ENCODE results near the gene IL12RB2.

Gene IL12RB2

DNA sequence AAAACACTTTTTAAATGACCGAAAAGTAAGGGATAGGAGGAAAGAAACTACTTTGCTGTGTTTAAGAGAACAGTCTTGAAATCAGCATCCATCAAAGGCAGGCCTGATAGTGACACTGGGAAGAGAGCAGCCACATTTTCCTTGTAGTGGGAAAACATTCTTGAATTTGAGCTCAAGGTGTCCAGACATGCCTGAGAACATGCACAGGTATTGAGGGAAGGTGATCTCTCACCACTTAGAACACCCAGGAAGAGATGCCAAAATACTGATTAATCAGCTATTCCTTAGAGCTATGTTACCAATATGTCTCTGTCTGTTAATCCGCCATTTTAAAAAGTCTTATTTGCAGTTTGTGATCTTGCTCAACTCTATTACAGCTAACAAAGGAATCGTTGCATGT is 25.9 kb downstream of the IL12RB2 start:
- H3K9me3 ChIP-seq (replicated peaks in 1 of 11), result no peaks in the 10 kb centered on the region
- no peak overlapping the region for H3K4me3 ChIP-seq
- no peak overlapping the region for H3K9ac ChIP-seq
- no peak overlapping the region for H3K27ac ChIP-seq
- no peaks in the 10 kb centered on the region for H4K20me1 ChIP-seq
- H3K36me3 ChIP-seq, result peaks cover 3 to 100% (median 83%) of the 10 kb centered on the region in 11 experiments; a peak in 19 of 22 replicates
- peaks cover 3 to 26% (median 19%) of the 10 kb centered on the region in 10 experiments; a peak in 18 of 20 replicates for H3K4me1 ChIP-seq
- H3K4me2 ChIP-seq, result no peak overlapping the region
- no peak for TF ChIP-seq Cebpa-rat (IDR thresholded peaks at IDR 0.05)
- no peaks in the 10 kb centered on the region for H3K27me3 ChIP-seq

DNA sequence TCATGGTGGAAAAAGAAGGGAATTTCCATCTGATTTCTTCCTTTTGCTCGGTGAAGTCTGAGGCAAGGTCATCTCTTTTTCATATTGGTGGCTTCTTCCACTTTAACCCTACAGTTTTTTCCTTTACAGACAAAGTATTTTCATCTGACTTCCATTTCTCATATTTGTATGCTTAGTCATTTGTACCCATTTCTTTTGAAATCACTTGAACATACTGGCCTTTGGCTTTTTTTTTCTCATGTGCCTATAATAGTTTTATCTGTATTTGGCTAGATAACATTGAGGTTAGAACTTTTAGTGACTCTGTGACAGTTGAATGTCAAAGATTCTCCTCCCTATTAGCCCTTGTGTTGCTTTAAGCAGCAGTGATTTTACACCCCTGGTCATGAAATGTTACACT is 27.7 kb downstream of the IL12RB2 start:
- H3K4me3 ChIP-seq, result no peak overlapping the region
- H3K4me2 ChIP-seq, result no peak overlapping the region
- peaks cover 21 to 42% (median 37%) of the 10 kb centered on the region in 10 experiments; a peak in 18 of 20 replicates for H3K4me1 ChIP-seq

DNA sequence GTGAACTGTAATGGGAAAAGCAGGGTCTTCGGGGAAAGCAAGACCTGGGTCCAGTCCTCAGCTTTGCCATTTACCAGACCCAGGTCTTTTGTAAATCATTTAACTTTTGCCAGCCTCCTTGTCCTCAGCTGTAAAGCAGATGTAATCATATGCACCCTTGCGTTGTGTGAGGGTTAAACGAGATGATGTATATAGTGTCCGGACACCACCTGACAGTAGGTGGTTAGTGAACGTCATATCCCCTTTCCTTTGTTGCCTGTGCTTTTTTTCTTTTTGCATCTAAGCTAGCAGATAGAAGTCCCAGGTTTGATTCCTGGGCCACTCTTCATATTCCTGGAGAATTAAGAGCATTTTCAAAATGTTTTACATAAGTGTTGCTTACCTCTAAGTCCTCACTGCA is 28.5 kb downstream of the IL12RB2 start:
- no peak overlapping the region for H3K9ac ChIP-seq

More for the DNA sequence above, 27.7 kb downstream of the IL12RB2 start:
- peaks cover 0 to 100% (median 84%) of the 10 kb centered on the region in 11 experiments; a peak in 18 of 22 replicates for H3K36me3 ChIP-seq
- H3K27ac ChIP-seq, result no peak overlapping the region
- no peaks in the 10 kb centered on the region for H3K9me3 ChIP-seq (replicated peaks in 1 of 11)
- TF ChIP-seq Cebpa-rat (IDR thresholded peaks at IDR 0.05), result no peak
- no peak overlapping the region for H3K9ac ChIP-seq
- H3K27me3 ChIP-seq, result no peaks in the 10 kb centered on the region
- no peaks in the 10 kb centered on the region for H4K20me1 ChIP-seq

DNA sequence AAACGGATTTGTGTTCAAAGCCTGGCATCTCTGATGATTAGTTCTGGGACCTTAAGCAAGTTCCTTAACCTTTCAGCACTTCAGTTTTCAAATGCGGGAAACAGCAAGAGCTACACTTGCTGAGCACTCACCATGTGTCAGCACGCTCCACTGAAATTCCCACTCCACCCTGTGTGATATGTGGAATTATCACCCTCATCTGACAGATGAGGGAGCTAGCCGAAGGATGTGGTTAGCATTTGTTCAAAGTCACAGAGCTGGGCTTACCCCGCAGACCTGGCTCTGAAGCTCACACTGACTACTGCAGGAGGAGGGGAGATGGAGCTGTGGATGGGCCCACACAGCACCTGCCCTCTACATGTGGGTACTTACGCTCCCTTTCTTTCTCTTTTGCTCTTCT is 29.1 kb downstream of the IL12RB2 start:
- Histone ChIP-seq H3K4me2 (peak overlapping the region in 8 of 11 experiments; percentile 2 to 35 (median 6); a peak in 7 of 22 replicates), H3K4me3 (no peak overlapping the region), H3K27me3 (no peaks in the 10 kb centered on the region), H3K27ac (no peak overlapping the region), H3K4me1 (peaks cover 22 to 43% (median 37%) of the 10 kb centered on the region in 10 experiments; a peak in 19 of 20 replicates), H3K9ac (no peak overlapping the region), H4K20me1 (no peaks in the 10 kb centered on the region), H3K9me3 (replicated peaks in 1 of 11) (no peaks in the 10 kb centered on the region), H3K36me3 (peaks cover 0 to 100% (median 79%) of the 10 kb centered on the region in 11 experiments; a peak in 18 of 22 replicates)
- TF ChIP-seq Cebpa-rat (IDR thresholded peaks at IDR 0.05), result no peak

More for the DNA sequence above, 28.5 kb downstream of the IL12RB2 start:
- no peak overlapping the region for H3K4me3 ChIP-seq
- no peaks in the 10 kb centered on the region for H4K20me1 ChIP-seq
- peaks cover 22 to 42% (median 37%) of the 10 kb centered on the region in 10 experiments; a peak in 19 of 20 replicates for H3K4me1 ChIP-seq
- no peaks in the 10 kb centered on the region for H3K27me3 ChIP-seq
- H3K4me2 ChIP-seq, result peak overlapping the region in 2 of 11 experiments; percentile 4 to 8; a peak in 2 of 22 replicates
- H3K9me3 ChIP-seq (replicated peaks in 1 of 11), result no peaks in the 10 kb centered on the region
- H3K36me3 ChIP-seq, result peaks cover 0 to 100% (median 82%) of the 10 kb centered on the region in 11 experiments; a peak in 18 of 22 replicates
- no peak for TF ChIP-seq Cebpa-rat (IDR thresholded peaks at IDR 0.05)
- H3K27ac ChIP-seq, result no peak overlapping the region

DNA sequence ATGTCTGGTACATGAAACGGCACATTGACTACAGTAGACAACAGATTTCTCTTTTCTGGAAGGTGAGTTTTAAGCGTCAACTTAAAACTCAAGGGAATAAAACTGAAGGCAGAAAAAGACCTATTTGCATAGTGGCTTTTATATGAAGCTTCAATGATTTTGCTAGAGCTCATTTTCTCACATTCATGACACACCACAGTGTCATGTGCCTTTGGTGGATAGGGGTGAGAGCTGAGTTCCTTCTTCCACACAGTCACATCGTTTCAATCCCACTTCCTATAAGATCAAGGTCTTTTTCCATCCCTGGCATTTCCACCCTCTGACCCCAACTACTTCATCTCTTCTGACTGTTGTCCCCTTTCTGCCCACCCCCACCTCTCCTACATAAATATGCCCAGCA is 31.0 kb downstream of the IL12RB2 start:
- H3K4me2 ChIP-seq, result peak overlapping the region; percentile 1 to 61 (median 29); a peak in 13 of 22 replicates
- H3K4me3 ChIP-seq, result no peak overlapping the region
- no peak overlapping the region for H3K9ac ChIP-seq
- no peaks in the 10 kb centered on the region for H3K27me3 ChIP-seq
- H3K4me1 ChIP-seq, result peaks cover 22 to 48% (median 37%) of the 10 kb centered on the region in 10 experiments; a peak in 19 of 20 replicates
- no peaks in the 10 kb centered on the region for H4K20me1 ChIP-seq
- H3K9me3 ChIP-seq (replicated peaks in 1 of 11), result no peaks in the 10 kb centered on the region
- TF ChIP-seq Cebpa-rat (IDR thresholded peaks at IDR 0.05), result no peak
- H3K36me3 ChIP-seq, result peaks cover 0 to 96% (median 69%) of the 10 kb centered on the region in 11 experiments; a peak in 18 of 22 replicates
- peak overlapping the region in 2 of 11 experiments; percentile 39 to 45; a peak in 3 of 22 replicates for H3K27ac ChIP-seq

DNA sequence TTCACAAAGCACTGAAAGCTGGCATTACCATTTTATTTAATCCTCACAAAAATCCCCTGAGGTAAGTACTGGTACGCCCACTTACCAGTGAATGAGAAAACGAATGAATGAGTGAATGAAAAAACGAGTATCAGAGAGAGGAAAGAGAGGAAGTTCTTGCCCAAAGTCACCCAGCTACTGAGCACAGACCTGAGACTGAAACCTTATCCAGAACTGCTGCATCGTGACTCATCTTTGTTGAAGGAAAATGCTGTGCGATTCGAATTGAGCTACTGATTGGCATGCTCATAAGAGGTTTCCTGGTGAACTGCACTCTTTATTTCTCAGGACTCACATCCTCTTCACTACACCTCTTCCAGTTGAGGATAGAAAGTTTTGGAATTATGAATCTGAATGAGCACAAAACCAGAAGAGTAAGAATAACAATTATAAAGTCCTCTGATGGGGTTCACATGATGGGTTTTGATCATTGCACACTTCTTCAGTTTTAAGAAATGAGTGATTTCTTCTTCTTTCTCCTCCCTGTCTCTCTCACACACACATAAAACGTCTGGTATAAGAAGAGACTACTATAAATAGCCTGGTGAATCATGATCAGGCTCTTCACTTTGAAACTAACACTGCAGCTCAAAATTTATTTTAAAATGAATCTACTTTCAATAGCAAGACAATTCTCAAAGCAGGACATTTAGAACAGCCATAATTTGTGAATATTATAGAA is 32.1 kb downstream of the IL12RB2 start:
- H3K27ac ChIP-seq, result peak overlapping the region in 3 of 11 experiments; percentile 36 to 45 (median 39); a peak in 5 of 22 replicates

DNA sequence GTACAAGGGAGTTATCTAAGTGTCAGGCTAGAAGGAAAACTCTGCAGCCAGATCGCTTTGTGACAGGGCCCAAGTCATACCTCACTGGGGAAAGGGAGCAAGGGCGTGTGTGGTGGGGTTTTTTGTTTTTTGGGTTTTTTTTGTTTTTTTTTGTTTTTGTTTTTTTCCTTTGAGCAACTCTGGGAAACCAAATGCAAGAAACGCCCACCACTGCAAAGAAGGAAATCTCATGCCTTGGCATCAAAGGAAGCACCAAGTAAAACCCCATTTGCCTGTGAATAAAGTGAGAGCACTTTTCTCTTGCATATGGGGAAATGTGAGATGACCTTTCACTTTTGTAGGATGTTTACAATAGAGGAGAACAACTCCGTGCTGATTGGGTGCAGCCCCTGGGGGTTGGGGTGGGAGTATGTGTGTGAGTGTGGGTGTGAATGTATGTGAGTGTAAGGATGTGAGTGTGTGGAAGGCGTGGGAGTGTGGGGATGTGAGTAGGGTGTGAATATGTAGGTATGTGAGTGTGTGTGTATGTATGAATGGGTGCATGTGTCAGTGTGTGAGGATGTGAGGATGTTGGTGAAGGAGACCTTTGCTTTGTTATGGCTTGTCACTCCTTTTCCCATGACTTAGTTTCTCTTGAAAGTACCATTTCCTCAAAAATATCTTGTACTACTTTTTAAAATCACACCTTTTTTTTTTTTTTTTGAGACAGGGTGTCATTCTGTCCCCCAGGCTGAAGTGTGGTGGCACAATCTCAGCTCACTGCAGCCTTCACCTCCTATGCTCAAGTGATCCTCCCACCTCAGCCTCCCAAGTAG is 34.6 kb downstream of the IL12RB2 start:
- H3K4me2 ChIP-seq, result no peak overlapping the region
- no peaks in the 10 kb centered on the region for H3K9me3 ChIP-seq (replicated peaks in 1 of 11)
- no peaks in the 10 kb centered on the region for H4K20me1 ChIP-seq
- no peak for TF ChIP-seq Cebpa-rat (IDR thresholded peaks at IDR 0.05)
- no peaks in the 10 kb centered on the region for H3K27me3 ChIP-seq
- peaks cover 0 to 94% (median 62%) of the 10 kb centered on the region in 11 experiments; a peak in 15 of 22 replicates for H3K36me3 ChIP-seq
- H3K4me3 ChIP-seq, result no peak overlapping the region
- H3K27ac ChIP-seq, result no peak overlapping the region
- H3K4me1 ChIP-seq, result peaks cover 22 to 43% (median 28%) of the 10 kb centered on the region in 10 experiments; a peak in 19 of 20 replicates
- H3K9ac ChIP-seq, result no peak overlapping the region

More for the DNA sequence above, 32.1 kb downstream of the IL12RB2 start:
- H3K4me2 ChIP-seq, result peak overlapping the region in 6 of 11 experiments; percentile 3 to 61 (median 37); a peak in 12 of 22 replicates
- H3K9ac ChIP-seq, result no peak overlapping the region; a peak in 2 of 22 replicates
- H3K27me3 ChIP-seq, result no peaks in the 10 kb centered on the region
- H3K36me3 ChIP-seq, result peaks cover 0 to 96% (median 70%) of the 10 kb centered on the region in 11 experiments; a peak in 16 of 22 replicates
- no peak for TF ChIP-seq Cebpa-rat (IDR thresholded peaks at IDR 0.05)
- H4K20me1 ChIP-seq, result no peaks in the 10 kb centered on the region
- no peaks in the 10 kb centered on the region for H3K9me3 ChIP-seq (replicated peaks in 1 of 11)
- H3K4me3 ChIP-seq, result no peak overlapping the region
- H3K4me1 ChIP-seq, result peaks cover 22 to 48% (median 37%) of the 10 kb centered on the region in 10 experiments; a peak in 19 of 20 replicates

DNA sequence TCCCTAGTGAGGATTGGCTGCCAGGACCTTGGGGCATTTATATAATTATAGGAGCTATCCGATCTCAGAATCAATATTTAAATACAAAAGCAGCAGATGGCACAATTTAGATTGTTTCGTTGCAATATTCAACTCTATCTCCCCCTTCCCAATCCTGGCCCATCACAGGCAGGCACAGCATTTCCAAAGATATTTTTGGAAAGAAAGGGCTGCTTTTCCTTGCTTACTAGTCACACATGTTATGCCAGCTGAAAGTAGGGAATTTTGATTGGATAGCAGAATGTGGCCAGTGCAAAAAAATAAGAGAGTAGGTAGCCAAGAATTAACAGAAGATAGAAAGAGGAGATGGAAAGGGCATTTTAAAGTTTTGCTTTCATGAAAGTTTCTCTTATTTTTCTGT is 37.9 kb downstream of the IL12RB2 start:
- Histone ChIP-seq H3K27ac (no peak overlapping the region), H4K20me1 (no peaks in the 10 kb centered on the region), H3K4me2 (no peak overlapping the region), H3K4me3 (no peak overlapping the region), H3K9ac (no peak overlapping the region), H3K36me3 (peaks cover 0 to 95% (median 63%) of the 10 kb centered on the region in 11 experiments; a peak in 16 of 22 replicates), H3K9me3 (replicated peaks in 1 of 11) (no peaks in the 10 kb centered on the region), H3K27me3 (no peaks in the 10 kb centered on the region), H3K4me1 (peaks cover 0 to 10% (median 0%) of the 10 kb centered on the region in 10 experiments; a peak in 7 of 20 replicates)
- TF ChIP-seq Cebpa-rat (IDR thresholded peaks at IDR 0.05), result no peak
